C4-2B (cell line): ENCODE measurements around the gene TIMM10.

Experiments
- CTCF ChIP-seq: fragments of 450-650 bp; conservative IDR thresholded peaks from 2 replicates; pipeline ENCODE4 v1.5.1; 2017; ENCODE audit warnings: mild to moderate bottlenecking
- ZFX ChIP-seq: fragments of 450-650 bp; IDR thresholded peaks from 2 replicates; pipeline ENCODE4 v1.6.1; 2017

DNA sequence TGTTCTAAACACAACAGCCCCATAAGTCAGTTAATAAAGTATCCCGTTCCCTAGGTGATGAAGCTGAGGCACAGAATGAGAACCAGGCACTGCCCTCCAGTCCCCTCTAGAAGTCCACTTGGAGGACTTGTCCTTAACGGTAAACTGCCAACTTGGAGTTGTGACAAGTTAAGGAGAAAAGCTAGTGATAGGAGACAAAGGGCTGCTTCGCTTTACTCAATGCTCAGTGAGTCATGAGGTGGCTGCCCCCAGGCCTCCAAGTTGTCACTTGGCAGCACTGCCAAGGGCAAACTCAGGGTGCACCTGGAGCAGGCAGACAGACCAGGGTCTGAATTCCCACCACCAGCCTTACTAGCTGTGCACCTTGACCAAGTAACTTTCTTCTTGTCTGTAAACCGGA, 28.6 kb downstream of the TIMM10 start:
- TF ChIP-seq CTCF (no peak), ZFX (no peak)
